ENCODE results near the gene CTNNA3. TPM values are rescaled to one million over a fixed set of nuclear protein-coding genes. Genes with fewer than 3 reads are reported as not detected.

Gene CTNNA3
- total and polyA plus RNA-seq, 5 donors from 2014 or later = not detected

DNA sequence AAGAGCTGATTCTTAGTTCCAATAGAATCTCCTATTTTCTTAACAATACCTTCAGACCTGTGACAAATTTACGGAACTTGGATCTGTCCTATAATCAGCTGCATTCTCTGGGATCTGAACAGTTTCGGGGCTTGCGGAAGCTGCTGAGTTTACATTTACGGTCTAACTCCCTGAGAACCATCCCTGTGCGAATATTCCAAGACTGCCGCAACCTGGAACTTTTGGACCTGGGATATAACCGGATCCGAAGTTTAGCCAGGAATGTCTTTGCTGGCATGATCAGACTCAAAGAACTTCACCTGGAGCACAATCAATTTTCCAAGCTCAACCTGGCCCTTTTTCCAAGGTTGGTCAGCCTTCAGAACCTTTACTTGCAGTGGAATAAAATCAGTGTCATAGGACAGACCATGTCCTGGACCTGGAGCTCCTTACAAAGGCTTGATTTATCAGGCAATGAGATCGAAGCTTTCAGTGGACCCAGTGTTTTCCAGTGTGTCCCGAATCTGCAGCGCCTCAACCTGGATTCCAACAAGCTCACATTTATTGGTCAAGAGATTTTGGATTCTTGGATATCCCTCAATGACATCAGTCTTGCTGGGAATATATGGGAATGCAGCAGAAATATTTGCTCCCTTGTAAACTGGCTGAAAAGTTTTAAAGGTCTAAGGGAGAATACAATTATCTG is 768.6 kb downstream of the CTNNA3 start:
- Mint-ChIP-seq H3K4me1 (no peaks in the 10 kb centered on the region), H3K27me3 (peaks cover 38% of the 10 kb centered on the region), H3K27ac (no peak overlapping the region), H3K36me3 (no peaks in the 10 kb centered on the region), H3K4me3 (no peak overlapping the region), H3K9me3 (no peaks in the 10 kb centered on the region)
- peaks cover 19% of the 10 kb centered on the region for H3K27me3 ChIP-seq (ENCODE audit: control insufficient read depth, insufficient read depth, low read length)
- H3K9me3 ChIP-seq (ENCODE audit: control insufficient read depth in 2 of 2, low read length in 2 of 2) = no peaks in the 10 kb centered on the region
- no peak for ATAC-seq (ENCODE audit: low read depth in 2 of 2)
- no peak overlapping the region for H3K27ac ChIP-seq (ENCODE audit: insufficient read depth, low read length, poor library complexity, severe bottlenecking)
- no peaks in the 10 kb centered on the region for H3K4me1 ChIP-seq (ENCODE audit: control insufficient read depth, insufficient read depth, low read length, poor library complexity, severe bottlenecking)
- DNase-seq = no peak
- H3K4me3 ChIP-seq (ENCODE audit: low read depth, low read length) = no peak overlapping the region
- H3K36me3 ChIP-seq (ENCODE audit: control insufficient read depth, insufficient read depth, low read length) = no peaks in the 10 kb centered on the region

DNA sequence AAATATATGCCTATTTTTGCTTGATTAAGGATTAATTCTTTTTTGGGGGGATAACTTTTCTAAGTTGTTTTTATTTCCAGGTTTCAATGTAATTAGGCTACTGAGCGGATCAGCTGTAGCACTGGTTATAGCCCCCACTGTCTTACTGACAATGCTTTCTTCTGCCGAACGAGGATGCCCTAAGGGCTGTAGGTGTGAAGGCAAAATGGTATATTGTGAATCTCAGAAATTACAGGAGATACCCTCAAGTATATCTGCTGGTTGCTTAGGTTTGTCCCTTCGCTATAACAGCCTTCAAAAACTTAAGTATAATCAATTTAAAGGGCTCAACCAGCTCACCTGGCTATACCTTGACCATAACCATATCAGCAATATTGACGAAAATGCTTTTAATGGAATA is 769.2 kb downstream of the CTNNA3 start:
- no peaks in the 10 kb centered on the region for H3K9me3 Mint-ChIP-seq
- no peak for DNase-seq
- H3K27me3 Mint-ChIP-seq = peaks cover 38% of the 10 kb centered on the region
- Histone ChIP-seq H3K27ac (ENCODE audit: insufficient read depth, low read length, poor library complexity, severe bottlenecking) (no peak overlapping the region), H3K4me3 (ENCODE audit: low read depth, low read length) (no peak overlapping the region), H3K27me3 (ENCODE audit: control insufficient read depth, insufficient read depth, low read length) (peaks cover 19% of the 10 kb centered on the region), H3K36me3 (ENCODE audit: control insufficient read depth, insufficient read depth, low read length) (no peaks in the 10 kb centered on the region), H3K9me3 (ENCODE audit: control insufficient read depth in 2 of 2, low read length in 2 of 2) (no peaks in the 10 kb centered on the region), H3K4me1 (ENCODE audit: control insufficient read depth, insufficient read depth, low read length, poor library complexity, severe bottlenecking) (no peaks in the 10 kb centered on the region)
- no peak overlapping the region for H3K27ac Mint-ChIP-seq
- no peaks in the 10 kb centered on the region for H3K36me3 Mint-ChIP-seq
- no peak overlapping the region for H3K4me3 Mint-ChIP-seq
- no peak for ATAC-seq (ENCODE audit: low read depth in 2 of 2)
- no peaks in the 10 kb centered on the region for H3K4me1 Mint-ChIP-seq

DNA sequence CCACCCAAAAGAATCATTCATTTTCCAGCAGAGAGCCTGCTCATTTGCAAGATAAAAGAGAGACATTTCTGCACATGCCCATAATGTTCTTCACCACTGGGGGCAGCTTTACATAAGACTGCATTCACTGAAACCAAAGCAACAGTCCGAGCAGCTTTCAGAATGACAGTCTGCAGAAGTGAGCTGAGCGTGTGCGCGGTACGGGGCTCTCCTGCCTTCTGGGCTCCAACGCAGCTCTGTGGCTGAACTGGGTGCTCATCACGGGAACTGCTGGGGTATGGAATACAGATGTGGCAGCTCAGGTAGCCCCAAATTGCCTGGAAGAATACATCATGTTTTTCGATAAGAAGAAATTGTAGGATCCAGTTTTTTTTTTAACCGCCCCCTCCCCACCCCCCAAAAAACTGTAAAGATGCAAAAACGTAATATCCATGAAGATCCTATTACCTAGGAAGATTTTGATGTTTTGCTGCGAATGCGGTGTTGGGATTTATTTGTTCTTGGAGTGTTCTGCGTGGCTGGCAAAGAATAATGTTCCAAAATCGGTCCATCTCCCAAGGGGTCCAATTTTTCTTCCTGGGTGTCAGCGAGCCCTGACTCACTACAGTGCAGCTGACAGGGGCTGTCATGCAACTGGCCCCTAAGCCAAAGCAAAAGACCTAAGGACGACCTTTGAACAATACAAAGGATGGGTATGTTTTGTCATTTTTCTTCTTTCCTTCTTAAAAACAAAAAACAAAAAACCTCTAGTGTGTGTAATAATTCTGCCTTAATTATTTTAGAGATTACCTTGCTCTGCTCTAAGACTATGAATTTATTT is 769.9 kb downstream of the CTNNA3 start, which contains the start of gene LRRTM3:
TSS of gene LRRTM3 (plus strand) at position 141 of the 820 bp plus-strand sequence.
- ATAC-seq (ENCODE audit: low read depth in 2 of 2) (no peak), DNase-seq (peak in 1 of 3 donors; percentile 35)
- H3K4me3 Mint-ChIP-seq = no peak within 1 kb of the TSS
- H3K4me1 Mint-ChIP-seq = no peaks in the 10 kb centered on the region
- no peak within 1 kb of the TSS for H3K27ac ChIP-seq (ENCODE audit: insufficient read depth, low read length, poor library complexity, severe bottlenecking)
- H3K9me3 ChIP-seq (ENCODE audit: control insufficient read depth in 2 of 2, low read length in 2 of 2) = no peaks in the 10 kb centered on the region
- peaks cover 19% of the 10 kb centered on the region for H3K27me3 ChIP-seq (ENCODE audit: control insufficient read depth, insufficient read depth, low read length)
- no peak within 1 kb of the TSS for H3K4me3 ChIP-seq (ENCODE audit: low read depth, low read length)
- no peak within 1 kb of the TSS for H3K27ac Mint-ChIP-seq
- peaks cover 35% of the 10 kb centered on the region for H3K27me3 Mint-ChIP-seq
- H3K36me3 ChIP-seq (ENCODE audit: control insufficient read depth, insufficient read depth, low read length) = no peaks in the 10 kb centered on the region
- no peaks in the 10 kb centered on the region for H3K36me3 Mint-ChIP-seq
- peaks cover 0 to 5% (median 0%) of the 10 kb centered on the region in 7 donors for H3K9me3 Mint-ChIP-seq
- no peaks in the 10 kb centered on the region for H3K4me1 ChIP-seq (ENCODE audit: control insufficient read depth, insufficient read depth, low read length, poor library complexity, severe bottlenecking)

DNA sequence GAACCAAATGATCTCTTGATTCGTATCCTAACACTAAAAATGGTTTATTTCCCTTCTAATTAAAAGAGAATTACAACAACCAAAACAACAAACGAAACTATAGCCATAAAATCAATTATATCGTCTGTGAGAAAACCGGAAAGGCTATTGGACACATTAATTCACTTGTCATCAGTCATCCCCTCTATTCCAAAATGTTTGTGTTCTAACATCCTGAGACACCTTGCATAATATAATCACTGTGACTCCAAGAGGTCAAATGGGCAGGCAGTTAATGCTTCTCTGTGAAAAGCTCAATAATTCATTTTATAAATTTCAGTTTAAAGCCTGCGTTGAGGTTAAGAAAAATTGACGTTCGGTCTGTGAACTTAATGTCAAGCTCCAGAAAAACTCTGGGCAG is 770.6 kb downstream of the CTNNA3 start:
- H3K4me1 Mint-ChIP-seq = no peaks in the 10 kb centered on the region
- Histone ChIP-seq H3K27me3 (ENCODE audit: control insufficient read depth, insufficient read depth, low read length) (peaks cover 19% of the 10 kb centered on the region), H3K9me3 (ENCODE audit: control insufficient read depth in 2 of 2, low read length in 2 of 2) (no peaks in the 10 kb centered on the region), H3K4me3 (ENCODE audit: low read depth, low read length) (no peak overlapping the region), H3K36me3 (ENCODE audit: control insufficient read depth, insufficient read depth, low read length) (no peaks in the 10 kb centered on the region), H3K27ac (ENCODE audit: insufficient read depth, low read length, poor library complexity, severe bottlenecking) (no peak overlapping the region), H3K4me1 (ENCODE audit: control insufficient read depth, insufficient read depth, low read length, poor library complexity, severe bottlenecking) (no peaks in the 10 kb centered on the region)
- H3K4me3 Mint-ChIP-seq = no peak overlapping the region
- DNase-seq (no peak), ATAC-seq (ENCODE audit: low read depth in 2 of 2) (no peak)
- H3K36me3 Mint-ChIP-seq = no peaks in the 10 kb centered on the region
- peaks cover 34% of the 10 kb centered on the region for H3K27me3 Mint-ChIP-seq
- H3K9me3 Mint-ChIP-seq = peaks cover 0 to 5% (median 0%) of the 10 kb centered on the region in 7 donors
- no peak overlapping the region for H3K27ac Mint-ChIP-seq

DNA sequence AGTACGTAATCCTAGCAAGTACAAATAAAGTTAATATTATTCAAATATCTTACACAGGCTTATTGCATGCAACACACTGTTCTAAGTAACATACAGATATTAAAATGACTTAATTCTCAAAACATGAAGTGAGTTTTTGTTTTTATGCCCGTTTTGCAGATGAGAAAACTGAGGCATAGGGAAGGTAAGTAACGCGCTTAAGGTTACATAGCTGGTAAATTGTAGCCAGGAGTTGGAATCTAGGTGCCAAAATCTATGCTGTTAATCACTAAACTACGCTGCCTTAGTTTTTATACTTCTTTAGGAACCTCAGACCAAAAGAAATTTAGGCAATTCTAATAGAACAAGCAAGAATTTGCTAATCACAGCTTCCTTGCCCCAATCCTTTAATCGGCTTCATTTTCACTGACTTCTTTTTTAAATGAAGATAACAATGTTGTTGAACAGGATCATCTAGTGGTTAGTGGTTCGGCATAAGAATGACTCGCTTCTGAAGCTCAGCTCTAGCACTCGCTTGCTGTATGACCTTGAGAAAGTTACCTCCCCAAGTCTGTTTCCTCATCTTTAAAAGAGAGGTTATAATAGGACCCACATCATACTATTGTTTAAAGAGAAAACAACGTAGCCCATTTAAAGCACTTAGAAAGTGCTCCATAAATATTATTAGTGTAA is 771.2 kb downstream of the CTNNA3 start:
- Mint-ChIP-seq H3K9me3 (peaks cover 0 to 5% (median 0%) of the 10 kb centered on the region in 7 donors), H3K36me3 (no peaks in the 10 kb centered on the region), H3K27ac (no peak overlapping the region), H3K4me3 (no peak overlapping the region), H3K27me3 (peaks cover 34% of the 10 kb centered on the region), H3K4me1 (no peaks in the 10 kb centered on the region)
- peaks cover 19% of the 10 kb centered on the region for H3K27me3 ChIP-seq (ENCODE audit: control insufficient read depth, insufficient read depth, low read length)
- no peaks in the 10 kb centered on the region for H3K36me3 ChIP-seq (ENCODE audit: control insufficient read depth, insufficient read depth, low read length)
- H3K4me1 ChIP-seq (ENCODE audit: control insufficient read depth, insufficient read depth, low read length, poor library complexity, severe bottlenecking) = no peaks in the 10 kb centered on the region
- no peaks in the 10 kb centered on the region for H3K9me3 ChIP-seq (ENCODE audit: control insufficient read depth in 2 of 2, low read length in 2 of 2)
- no peak overlapping the region for H3K4me3 ChIP-seq (ENCODE audit: low read depth, low read length)
- ATAC-seq (ENCODE audit: low read depth in 2 of 2) (no peak), DNase-seq (no peak)
- no peak overlapping the region for H3K27ac ChIP-seq (ENCODE audit: insufficient read depth, low read length, poor library complexity, severe bottlenecking)

DNA sequence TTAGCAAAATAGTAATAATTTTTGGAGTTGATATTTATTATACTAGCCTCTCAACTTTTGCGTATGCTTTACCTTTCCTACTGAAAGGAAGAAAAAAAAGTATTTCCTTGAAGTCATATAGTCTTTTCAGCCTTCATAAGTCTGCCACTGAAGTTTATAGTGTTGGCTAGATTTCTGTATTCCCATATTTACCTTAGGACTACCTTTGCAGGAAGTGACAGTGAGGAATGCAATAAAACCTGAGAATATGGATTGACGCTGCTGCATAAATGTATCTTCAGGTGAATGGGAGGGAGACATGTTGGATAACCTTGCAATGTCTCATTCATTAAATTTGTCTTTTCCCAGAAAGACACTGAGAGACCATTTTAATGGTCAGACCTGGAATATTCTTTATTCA is 776.7 kb downstream of the CTNNA3 start:
- H3K9me3 ChIP-seq (ENCODE audit: control insufficient read depth in 2 of 2, low read length in 2 of 2) = no peaks in the 10 kb centered on the region
- no peak for DNase-seq
- Mint-ChIP-seq H3K4me3 (no peak overlapping the region), H3K4me1 (no peaks in the 10 kb centered on the region), H3K27ac (no peak overlapping the region), H3K9me3 (peaks cover 0 to 6% (median 0%) of the 10 kb centered on the region in 7 donors), H3K36me3 (no peaks in the 10 kb centered on the region), H3K27me3 (peaks cover 6% of the 10 kb centered on the region)
- H3K4me3 ChIP-seq (ENCODE audit: low read depth, low read length) = no peak overlapping the region
- H3K27ac ChIP-seq (ENCODE audit: insufficient read depth, low read length, poor library complexity, severe bottlenecking) = no peak overlapping the region
- no peaks in the 10 kb centered on the region for H3K4me1 ChIP-seq (ENCODE audit: control insufficient read depth, insufficient read depth, low read length, poor library complexity, severe bottlenecking)
- H3K27me3 ChIP-seq (ENCODE audit: control insufficient read depth, insufficient read depth, low read length) = no peaks in the 10 kb centered on the region
- no peaks in the 10 kb centered on the region for H3K36me3 ChIP-seq (ENCODE audit: control insufficient read depth, insufficient read depth, low read length)
- ATAC-seq (ENCODE audit: low read depth in 2 of 2) = no peak

DNA sequence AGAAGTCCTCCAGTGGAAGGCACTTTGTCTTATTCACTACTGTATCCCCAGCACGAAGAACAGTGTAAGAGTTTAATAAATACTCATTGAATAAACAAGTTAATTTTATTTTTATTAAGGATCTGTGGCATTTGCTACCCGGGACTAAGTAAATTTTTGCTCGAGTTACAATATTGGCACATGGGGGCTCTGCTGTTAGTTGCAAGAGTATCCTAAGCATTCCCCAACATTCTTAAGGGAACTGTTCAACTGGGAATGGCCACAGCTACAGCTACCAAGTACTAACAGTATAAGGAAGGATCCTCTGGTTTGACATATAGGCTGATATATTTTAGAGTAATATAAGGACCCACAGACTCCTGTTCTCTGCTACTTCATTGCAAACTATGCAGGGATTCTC is 778.9 kb downstream of the CTNNA3 start:
- no peak for ATAC-seq (ENCODE audit: low read depth in 2 of 2)
- Mint-ChIP-seq H3K4me3 (no peak overlapping the region), H3K4me1 (no peaks in the 10 kb centered on the region), H3K27me3 (no peaks in the 10 kb centered on the region), H3K36me3 (no peaks in the 10 kb centered on the region), H3K9me3 (peaks cover 0 to 6% (median 0%) of the 10 kb centered on the region in 7 donors), H3K27ac (no peak overlapping the region)
- Histone ChIP-seq H3K9me3 (ENCODE audit: control insufficient read depth in 2 of 2, low read length in 2 of 2) (no peaks in the 10 kb centered on the region), H3K4me3 (ENCODE audit: low read depth, low read length) (no peak overlapping the region), H3K27ac (ENCODE audit: insufficient read depth, low read length, poor library complexity, severe bottlenecking) (no peak overlapping the region), H3K27me3 (ENCODE audit: control insufficient read depth, insufficient read depth, low read length) (no peaks in the 10 kb centered on the region), H3K36me3 (ENCODE audit: control insufficient read depth, insufficient read depth, low read length) (no peaks in the 10 kb centered on the region), H3K4me1 (ENCODE audit: control insufficient read depth, insufficient read depth, low read length, poor library complexity, severe bottlenecking) (no peaks in the 10 kb centered on the region)
- no peak for DNase-seq
